Upper lobe of right lung (tissue), 1 donor: Measurements from ENCODE around the gene RSL1D1. TPM values are rescaled to one million over a fixed set of nuclear protein-coding genes. Genes with fewer than 3 reads are reported as not detected.

Experiments
- ATAC-seq: fragments of 200-7000 bp; cut with Tn5 transposase; one replicate; pipeline ENCODE4 v1.9.1; 2020; ENCODE audit warnings: mild to moderate bottlenecking, moderate library complexity
- DNase-seq: peaks from one replicate; pipeline ENCODE4 v3.0.0-alpha.2; 2020
- H3K27ac ChIP-seq: fragments of 200-600 bp; one replicate; pipeline ENCODE4 v1.8.0; 2022
- H3K27me3 ChIP-seq: fragments of 200-600 bp; one replicate; pipeline ENCODE4 v1.8.0; 2022; ENCODE audit warnings: mild to moderate bottlenecking
- H3K36me3 ChIP-seq: fragments of 200-600 bp; one replicate; pipeline ENCODE4 v1.8.0; 2022
- H3K4me1 ChIP-seq: fragments of 200-600 bp; one replicate; pipeline ENCODE4 v1.8.0; 2022
- H3K4me3 ChIP-seq: fragments of 200-600 bp; one replicate; pipeline ENCODE4 v1.8.0; 2022; ENCODE audit warnings: mild to moderate bottlenecking
- H3K9me3 ChIP-seq: fragments of 200-600 bp; one replicate; pipeline ENCODE4 v1.8.0; 2022
- intact Hi-C: fragments of 100-400 bp; cut with DNase I; formaldehyde crosslinking; loops from one replicate; pipeline ENCODE4 v1.11.0; 2022
- total RNA-seq: library from RNA; stranded (reverse); fragmentation: NEBNext Ultra II Directional; extraction: Animal tissue kit (Norgen Biotek cat#: 25700); gene quantifications from one replicate; pipeline ENCODE4 v1.2.1, GENCODE V29; 2021
- TF ChIP-seq, protein P1 (sequence below): fragments of 200-600 bp; IDR thresholded peaks from one replicate; pipeline ENCODE4 v1.8.0; 2022; ENCODE audit warnings: antibody characterized with exemption
- donor health status: DM: no; HTN: yes; CAD: no; lungs with severe emphysema.

The RSL1D1 gene
- total RNA-seq, 1 donor from 2014 or later = 117 TPM

DNA sequence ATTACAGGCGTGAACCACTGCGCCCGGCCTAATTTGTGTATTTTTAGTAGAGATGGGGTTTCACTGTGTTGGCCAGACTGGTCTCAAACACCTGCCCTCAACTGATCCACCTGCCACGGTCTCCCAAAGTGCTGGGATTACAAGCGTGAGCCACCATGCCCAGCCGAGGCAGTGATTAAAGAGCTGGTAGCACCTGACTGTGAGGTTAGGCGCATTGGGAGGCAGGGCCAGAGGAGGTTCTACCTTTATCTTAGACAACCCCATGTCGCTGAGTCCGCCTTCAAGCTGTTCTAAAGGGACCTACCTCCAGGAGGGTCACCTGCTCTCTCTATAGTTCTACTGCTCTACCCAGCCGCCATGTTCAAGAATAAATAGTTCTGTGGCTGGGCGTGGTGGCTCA lies 8.1 kb downstream of the RSL1D1 start:
- no peaks in the 10 kb centered on the region for H3K9me3 ChIP-seq
- DNase-seq (no peak), ATAC-seq (no peak)
- no peak overlapping the region for H3K27ac ChIP-seq
- intact Hi-C loops = no loop called here
- no peaks in the 10 kb centered on the region for H3K4me1 ChIP-seq
- TF ChIP-seq, protein P1, sequence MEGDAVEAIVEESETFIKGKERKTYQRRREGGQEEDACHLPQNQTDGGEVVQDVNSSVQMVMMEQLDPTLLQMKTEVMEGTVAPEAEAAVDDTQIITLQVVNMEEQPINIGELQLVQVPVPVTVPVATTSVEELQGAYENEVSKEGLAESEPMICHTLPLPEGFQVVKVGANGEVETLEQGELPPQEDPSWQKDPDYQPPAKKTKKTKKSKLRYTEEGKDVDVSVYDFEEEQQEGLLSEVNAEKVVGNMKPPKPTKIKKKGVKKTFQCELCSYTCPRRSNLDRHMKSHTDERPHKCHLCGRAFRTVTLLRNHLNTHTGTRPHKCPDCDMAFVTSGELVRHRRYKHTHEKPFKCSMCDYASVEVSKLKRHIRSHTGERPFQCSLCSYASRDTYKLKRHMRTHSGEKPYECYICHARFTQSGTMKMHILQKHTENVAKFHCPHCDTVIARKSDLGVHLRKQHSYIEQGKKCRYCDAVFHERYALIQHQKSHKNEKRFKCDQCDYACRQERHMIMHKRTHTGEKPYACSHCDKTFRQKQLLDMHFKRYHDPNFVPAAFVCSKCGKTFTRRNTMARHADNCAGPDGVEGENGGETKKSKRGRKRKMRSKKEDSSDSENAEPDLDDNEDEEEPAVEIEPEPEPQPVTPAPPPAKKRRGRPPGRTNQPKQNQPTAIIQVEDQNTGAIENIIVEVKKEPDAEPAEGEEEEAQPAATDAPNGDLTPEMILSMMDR = no peak
- peaks cover 97% of the 10 kb centered on the region for H3K36me3 ChIP-seq
- H3K4me3 ChIP-seq = no peak overlapping the region
- H3K27me3 ChIP-seq = no peaks in the 10 kb centered on the region

DNA sequence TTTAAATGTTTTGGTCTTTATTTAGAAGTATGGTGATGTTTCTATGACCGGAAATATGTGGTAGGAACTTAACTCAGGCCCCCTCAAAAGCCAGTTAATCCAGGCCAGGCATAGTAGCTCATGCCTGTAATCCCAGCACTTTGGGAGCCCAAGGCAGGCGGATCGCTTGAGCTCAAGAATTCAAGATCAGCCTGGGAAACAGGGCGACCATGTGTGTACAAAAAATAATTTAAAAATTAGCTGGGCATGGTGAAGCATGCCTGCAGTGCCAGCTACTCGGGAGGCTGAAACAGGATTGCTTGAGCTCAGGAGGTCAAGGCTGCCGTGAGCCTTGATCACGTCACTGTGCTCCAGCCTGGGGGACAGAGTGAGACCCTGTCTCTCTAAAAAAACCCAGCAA lies 10.3 kb downstream of the RSL1D1 start:
- Histone ChIP-seq H3K4me3 (no peak overlapping the region), H3K9me3 (no peaks in the 10 kb centered on the region), H3K4me1 (no peaks in the 10 kb centered on the region), H3K27me3 (no peaks in the 10 kb centered on the region), H3K27ac (no peak overlapping the region), H3K36me3 (peaks cover 97% of the 10 kb centered on the region)
- TF ChIP-seq, protein P1 = no peak
- ATAC-seq (no peak), DNase-seq (no peak)
- intact Hi-C loops = no loop called here

DNA sequence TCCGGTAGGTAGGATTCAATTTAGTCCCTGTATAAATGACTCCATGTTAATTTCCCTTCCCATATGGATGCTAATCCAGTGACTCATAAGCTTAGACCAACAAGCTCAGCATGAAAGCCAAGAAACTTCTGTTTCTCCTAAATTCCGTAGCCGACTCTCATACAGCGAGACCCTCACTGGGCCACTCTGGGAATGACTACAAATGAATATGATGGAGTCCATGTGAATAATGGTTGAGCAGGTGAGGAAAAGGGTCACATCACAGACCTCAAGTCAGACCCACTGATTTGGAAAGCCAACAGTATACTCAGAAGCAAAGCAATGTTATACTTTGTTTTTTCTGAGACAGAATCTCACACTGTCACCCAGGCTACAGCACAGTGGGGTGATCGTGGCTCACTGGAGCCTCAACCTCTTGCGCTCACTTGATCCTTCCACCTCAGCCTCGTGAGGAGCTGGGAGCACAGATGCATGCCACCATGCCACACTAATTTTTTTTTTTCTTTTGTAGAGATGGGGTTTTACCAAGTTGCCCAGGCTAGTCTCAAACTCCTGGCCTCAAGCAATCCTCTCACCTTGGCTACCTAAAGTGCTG lies 14.6 kb downstream of the RSL1D1 start:
- no peak overlapping the region for H3K27ac ChIP-seq
- ATAC-seq (no peak), DNase-seq (no peak)
- intact Hi-C loops = no loop called here
- TF ChIP-seq, protein P1 = no peak
- peaks cover 58% of the 10 kb centered on the region for H3K36me3 ChIP-seq
- no peak overlapping the region for H3K4me3 ChIP-seq
- H3K27me3 ChIP-seq = no peaks in the 10 kb centered on the region
- H3K9me3 ChIP-seq = no peaks in the 10 kb centered on the region
- peaks cover 7% of the 10 kb centered on the region for H3K4me1 ChIP-seq

DNA sequence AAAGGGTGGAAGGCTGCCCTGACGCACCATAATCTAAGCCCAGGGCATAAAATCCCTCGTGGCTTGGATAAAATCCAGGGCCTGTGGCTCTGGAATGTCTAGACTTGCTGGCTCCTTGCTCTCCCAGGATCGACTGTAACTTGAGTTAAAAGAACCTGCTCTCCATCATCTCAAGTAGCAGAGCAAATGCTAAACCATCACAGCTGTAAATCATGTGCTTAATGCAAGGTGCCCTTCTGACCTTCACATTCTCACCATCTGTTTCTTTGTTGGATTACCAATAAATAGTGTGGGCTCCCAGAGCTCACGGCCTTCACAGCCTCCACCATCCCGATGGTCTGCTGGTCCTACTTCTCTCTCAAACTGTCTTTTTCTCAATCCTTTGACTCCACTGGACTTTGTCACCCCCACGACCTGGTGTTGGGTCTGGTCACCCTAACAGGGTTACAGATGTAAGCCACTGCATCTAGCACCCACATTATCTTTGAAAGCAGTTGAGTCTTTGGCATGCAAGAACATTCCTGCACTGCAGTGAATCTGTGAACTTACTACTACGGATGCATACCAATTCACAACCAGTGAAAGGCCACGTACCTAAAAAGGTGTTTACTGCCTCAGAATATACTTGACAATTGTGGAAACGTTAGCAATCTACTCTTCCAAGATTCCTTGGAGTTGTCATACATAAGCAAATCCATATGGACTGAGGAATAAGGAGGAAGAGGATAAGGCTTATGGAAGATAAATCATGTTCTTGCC lies 15.3 kb downstream of the RSL1D1 start:
- no peak overlapping the region for H3K4me3 ChIP-seq
- H3K4me1 ChIP-seq = peaks cover 7% of the 10 kb centered on the region
- DNase-seq (peak; percentile 21), ATAC-seq (no peak)
- intact Hi-C loops = no loop called here
- H3K9me3 ChIP-seq = no peaks in the 10 kb centered on the region
- TF ChIP-seq, protein P1 = no peak
- H3K27me3 ChIP-seq = no peaks in the 10 kb centered on the region
- H3K27ac ChIP-seq = no peak overlapping the region
- H3K36me3 ChIP-seq = peaks cover 51% of the 10 kb centered on the region

DNA sequence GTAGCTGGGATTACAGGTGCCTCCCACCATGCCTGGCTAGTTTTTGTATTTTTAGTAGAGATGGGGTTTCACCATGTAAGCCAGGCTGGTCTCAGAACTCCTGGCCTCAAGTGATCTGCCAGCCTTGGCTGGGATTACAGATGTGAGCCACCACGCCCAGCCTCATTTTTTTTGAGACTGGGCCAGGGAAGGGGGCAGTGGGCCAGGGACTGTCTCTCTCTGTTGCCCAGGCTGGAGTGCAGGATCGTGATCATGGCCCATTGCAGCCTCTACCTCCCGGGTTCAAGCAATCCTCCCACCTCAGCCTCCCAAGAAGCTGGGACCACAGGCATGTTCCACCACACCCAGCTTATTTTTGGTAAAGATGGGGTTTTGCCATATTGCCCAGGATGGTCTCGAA lies 16.0 kb downstream of the RSL1D1 start:
- Histone ChIP-seq H3K4me3 (no peak overlapping the region), H3K4me1 (peaks cover 7% of the 10 kb centered on the region), H3K27me3 (no peaks in the 10 kb centered on the region), H3K36me3 (peaks cover 43% of the 10 kb centered on the region), H3K27ac (no peak overlapping the region), H3K9me3 (no peaks in the 10 kb centered on the region)
- intact Hi-C loops = no loop called here
- TF ChIP-seq, protein P1 = no peak
- DNase-seq (peak; percentile 11), ATAC-seq (no peak)
